Left lung (tissue), 10 donors: Measurements from ENCODE around the gene WDR44. TPM values are rescaled to one million over a fixed set of nuclear protein-coding genes. Genes with fewer than 3 reads are reported as not detected.

Source experiments
- ATAC-seq: fragments of 200-7000 bp; cut with Tn5 transposase; one replicate; pipeline ENCODE4 v1.9.1; 2020; ENCODE audit warnings: moderate library complexity
- DNase-seq, 4 donors: peaks; one replicate each; pipeline ENCODE4 v3.0.0-alpha.2; 2013 to 2020
- H3K27ac ChIP-seq, 2 donors: fragments of 200-600 bp; sonication (generic) in 1 of 2; one replicate each; pipeline versions ENCODE4 v1.5.0 to v1.8.0; 2020 to 2021
- H3K27me3 ChIP-seq, 2 donors: fragments of 200-600 bp; sonication (generic) in 1 of 2; one replicate each; pipeline versions ENCODE4 v1.5.0 to v1.8.0; 2020 to 2021
- H3K36me3 ChIP-seq, 2 donors: fragments of 200-600 bp; sonication (generic) in 1 of 2; one replicate each; pipeline versions ENCODE4 v1.5.0 to v1.8.0; 2020 to 2021
- H3K4me1 ChIP-seq, 2 donors: fragments of 200-600 bp; one replicate each; pipeline ENCODE4 v1.8.0; 2021
- H3K4me3 ChIP-seq, 2 donors: fragments of 200-600 bp; sonication (generic) in 1 of 2; one replicate each; pipeline versions ENCODE4 v1.5.0 to v1.8.0; 2020 to 2021; ENCODE audit warnings: mild to moderate bottlenecking in 1 of 2
- H3K9me3 ChIP-seq, 2 donors: fragments of 200-600 bp; sonication (generic) in 1 of 2; one replicate each; pipeline versions ENCODE4 v1.5.0 to v1.8.0; 2020 to 2021
- intact Hi-C, 2 donors: fragments of 100-400 bp; cut with DNase I; formaldehyde crosslinking; loops; one replicate each; pipeline versions ENCODE4 v1.11.2 to v1.14.2; 2022
- polyA plus RNA-seq, 6 donors: library from polyadenylated mRNA; unstranded; fragments of 120-200 nt; gene quantifications; one replicate each; pipeline ENCODE4 v1.2.1, GENCODE V29; 2013; ENCODE audit not compliant: insufficient read length in 6 of 6
- total RNA-seq, 2 donors: library from RNA; stranded (reverse); fragmentation: NEBNext Ultra II Directional; extraction: Animal tissue kit (Norgen Biotek cat#: 25700); gene quantifications; one replicate each; pipeline ENCODE4 v1.2.1, GENCODE V29; 2021
- TF ChIP-seq, protein P1 (sequence below), 2 donors: fragments of 200-600 bp; sonication (generic) in 1 of 2; IDR thresholded peaks; one replicate each; pipeline versions ENCODE4 v1.5.0 to v1.8.0; 2021; ENCODE audit warnings: antibody characterized with exemption in 2 of 2
- donor health status: DM: no; HTN: yes; CAD: no.
- donor health status: DM: no; HTN: no; CAD: no.

WDR44 gene
- total and polyA plus RNA-seq, 8 donors = 12.0 to 16.3 (median 13.4) TPM

GRCh38 chrX:118423558-118423957, 77.7 kb downstream of the WDR44 start:
- intact Hi-C loops = no loop called here
- no peak overlapping the region for H3K4me3 ChIP-seq
- H3K36me3 ChIP-seq = no peaks in the 10 kb centered on the region
- ATAC-seq (no peak), DNase-seq (no peak)
- H3K9me3 ChIP-seq = no peaks in the 10 kb centered on the region
- no peaks in the 10 kb centered on the region for H3K27me3 ChIP-seq
- H3K4me1 ChIP-seq = no peaks in the 10 kb centered on the region
- TF ChIP-seq, protein P1, sequence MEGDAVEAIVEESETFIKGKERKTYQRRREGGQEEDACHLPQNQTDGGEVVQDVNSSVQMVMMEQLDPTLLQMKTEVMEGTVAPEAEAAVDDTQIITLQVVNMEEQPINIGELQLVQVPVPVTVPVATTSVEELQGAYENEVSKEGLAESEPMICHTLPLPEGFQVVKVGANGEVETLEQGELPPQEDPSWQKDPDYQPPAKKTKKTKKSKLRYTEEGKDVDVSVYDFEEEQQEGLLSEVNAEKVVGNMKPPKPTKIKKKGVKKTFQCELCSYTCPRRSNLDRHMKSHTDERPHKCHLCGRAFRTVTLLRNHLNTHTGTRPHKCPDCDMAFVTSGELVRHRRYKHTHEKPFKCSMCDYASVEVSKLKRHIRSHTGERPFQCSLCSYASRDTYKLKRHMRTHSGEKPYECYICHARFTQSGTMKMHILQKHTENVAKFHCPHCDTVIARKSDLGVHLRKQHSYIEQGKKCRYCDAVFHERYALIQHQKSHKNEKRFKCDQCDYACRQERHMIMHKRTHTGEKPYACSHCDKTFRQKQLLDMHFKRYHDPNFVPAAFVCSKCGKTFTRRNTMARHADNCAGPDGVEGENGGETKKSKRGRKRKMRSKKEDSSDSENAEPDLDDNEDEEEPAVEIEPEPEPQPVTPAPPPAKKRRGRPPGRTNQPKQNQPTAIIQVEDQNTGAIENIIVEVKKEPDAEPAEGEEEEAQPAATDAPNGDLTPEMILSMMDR (IDR thresholded peaks at IDR 0.05) = no peak
- no peak overlapping the region for H3K27ac ChIP-seq

DNA sequence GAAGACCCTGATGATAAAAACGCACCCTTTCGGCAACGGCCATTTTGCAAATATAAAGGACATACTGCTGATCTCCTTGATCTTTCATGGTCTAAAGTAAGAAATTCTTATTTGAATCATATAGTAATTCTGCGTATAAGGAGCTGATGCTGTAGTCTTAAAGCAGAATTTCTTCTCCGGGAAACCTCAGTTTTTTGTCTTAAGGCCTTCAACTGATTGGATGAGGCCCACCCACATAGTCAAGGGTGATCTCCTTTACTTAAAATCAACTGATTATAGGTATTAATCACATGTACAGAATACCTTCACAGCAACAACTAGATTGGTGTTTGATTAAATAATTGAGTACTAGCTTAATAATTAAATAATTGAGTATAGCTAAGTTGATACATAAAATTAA, 86.9 kb downstream of the WDR44 start:
- DNase-seq (no peak), ATAC-seq (no peak)
- no peaks in the 10 kb centered on the region for H3K27me3 ChIP-seq
- no peak overlapping the region for H3K27ac ChIP-seq
- no peaks in the 10 kb centered on the region for H3K4me1 ChIP-seq
- intact Hi-C loops = no loop called here
- H3K9me3 ChIP-seq = no peaks in the 10 kb centered on the region
- TF ChIP-seq, protein P1 (IDR thresholded peaks at IDR 0.05) = no peak
- H3K36me3 ChIP-seq = peaks cover 0 to 32% of the 10 kb centered on the region in 2 donors
- no peak overlapping the region for H3K4me3 ChIP-seq

GRCh38 chrX:118437283-118437682, 91.4 kb downstream of the WDR44 start:
- no peak overlapping the region for H3K4me3 ChIP-seq
- no peaks in the 10 kb centered on the region for H3K9me3 ChIP-seq
- intact Hi-C loops = no loop called here
- TF ChIP-seq, protein P1 (IDR thresholded peaks at IDR 0.05) = no peak
- DNase-seq (no peak), ATAC-seq (peak; percentile 16)
- H3K4me1 ChIP-seq = no peaks in the 10 kb centered on the region
- H3K27ac ChIP-seq = no peak overlapping the region
- H3K36me3 ChIP-seq = peaks cover 0 to 54% of the 10 kb centered on the region in 2 donors
- H3K27me3 ChIP-seq = no peaks in the 10 kb centered on the region

DNA sequence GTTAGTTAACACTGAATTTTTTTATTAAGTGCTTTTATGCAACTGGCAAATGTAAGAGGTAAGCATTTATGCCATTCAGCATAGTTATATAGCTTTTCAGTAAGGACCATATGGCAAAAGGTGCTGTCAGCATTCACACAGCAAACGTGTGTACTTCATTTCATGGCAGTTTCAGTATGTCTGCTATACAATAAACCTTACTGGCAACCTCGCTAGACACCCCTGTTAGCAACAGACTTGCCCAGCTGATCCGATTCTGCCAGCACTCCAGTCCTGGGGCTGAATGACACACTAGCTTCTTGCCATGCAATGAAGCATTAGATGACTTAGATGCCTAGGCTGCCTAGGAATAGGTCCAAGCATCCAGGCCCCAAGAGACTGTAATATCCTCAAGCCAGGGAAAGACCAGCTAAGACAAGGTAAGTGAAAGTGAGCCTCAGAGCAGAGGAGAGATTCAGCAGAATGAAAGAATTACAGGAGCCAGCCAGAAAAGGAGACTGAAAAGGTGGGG, 102.4 kb downstream of the WDR44 start:
- TF ChIP-seq, protein P1 (IDR thresholded peaks at IDR 0.05) = no peak
- Histone ChIP-seq H3K4me3 (no peak overlapping the region), H3K9me3 (no peaks in the 10 kb centered on the region), H3K36me3 (peaks cover 0 to 31% of the 10 kb centered on the region in 2 donors), H3K4me1 (no peaks in the 10 kb centered on the region), H3K27ac (no peak overlapping the region), H3K27me3 (no peaks in the 10 kb centered on the region)
- no peak for DNase-seq
- intact Hi-C loops = no loop called here
- ATAC-seq = no peak

DNA sequence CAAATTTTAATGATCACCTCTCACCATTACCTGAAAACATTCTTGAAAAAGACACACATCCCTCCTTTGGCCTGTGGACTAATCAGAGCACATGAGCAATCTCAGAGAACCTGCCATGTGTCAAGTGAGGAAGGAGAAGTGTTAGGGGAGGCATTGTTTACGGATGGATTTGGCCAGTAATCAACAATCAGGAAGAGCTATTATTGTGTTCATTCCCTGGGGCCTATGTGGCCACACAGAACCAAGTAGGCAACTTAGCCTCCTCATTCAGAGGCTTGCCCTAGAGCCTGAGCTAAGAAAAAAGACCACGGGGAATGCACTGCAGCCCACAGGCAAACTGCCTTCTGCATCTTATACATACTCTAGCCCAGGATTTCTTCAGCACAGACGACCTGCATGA, 109.1 kb downstream of the WDR44 start:
- H3K27ac ChIP-seq = no peak overlapping the region
- H3K4me1 ChIP-seq = no peaks in the 10 kb centered on the region
- no peak for ATAC-seq
- TF ChIP-seq, protein P1 (IDR thresholded peaks at IDR 0.05) = no peak
- no peak for DNase-seq
- no peaks in the 10 kb centered on the region for H3K9me3 ChIP-seq
- peaks cover 0 to 9% of the 10 kb centered on the region in 2 donors for H3K36me3 ChIP-seq
- H3K4me3 ChIP-seq = no peak overlapping the region
- H3K27me3 ChIP-seq = no peaks in the 10 kb centered on the region
- intact Hi-C loops = loop anchor here in 1 of 2 donors (10.0 kb wide), 1 partner anchor 150 kb away; no protein-coding TSS in a partner anchor
